A673 (cell line): ENCODE results near the gene C9orf40.

Experiments
- CTCF ChIP-seq: fragments of 300-800, 200-600 bp; sonication (generic); conservative IDR thresholded peaks from 2 replicates; pipeline ENCODE4 v1.5.1; 2017; ENCODE audit warnings: low read depth, mild to moderate bottlenecking, antibody characterized with exemption, low read length, moderate library complexity, mixed read lengths
- EZH2 ChIP-seq: fragments of 200-600 bp; sonication (generic); IDR thresholded peaks from 2 replicates; pipeline ENCODE4 v1.6.1; 2017; ENCODE audit warnings: borderline replicate concordance, low read depth, mild to moderate bottlenecking, mixed read lengths, antibody characterized with exemption, low read length; ENCODE audit not compliant: poor library complexity, severe bottlenecking

DNA sequence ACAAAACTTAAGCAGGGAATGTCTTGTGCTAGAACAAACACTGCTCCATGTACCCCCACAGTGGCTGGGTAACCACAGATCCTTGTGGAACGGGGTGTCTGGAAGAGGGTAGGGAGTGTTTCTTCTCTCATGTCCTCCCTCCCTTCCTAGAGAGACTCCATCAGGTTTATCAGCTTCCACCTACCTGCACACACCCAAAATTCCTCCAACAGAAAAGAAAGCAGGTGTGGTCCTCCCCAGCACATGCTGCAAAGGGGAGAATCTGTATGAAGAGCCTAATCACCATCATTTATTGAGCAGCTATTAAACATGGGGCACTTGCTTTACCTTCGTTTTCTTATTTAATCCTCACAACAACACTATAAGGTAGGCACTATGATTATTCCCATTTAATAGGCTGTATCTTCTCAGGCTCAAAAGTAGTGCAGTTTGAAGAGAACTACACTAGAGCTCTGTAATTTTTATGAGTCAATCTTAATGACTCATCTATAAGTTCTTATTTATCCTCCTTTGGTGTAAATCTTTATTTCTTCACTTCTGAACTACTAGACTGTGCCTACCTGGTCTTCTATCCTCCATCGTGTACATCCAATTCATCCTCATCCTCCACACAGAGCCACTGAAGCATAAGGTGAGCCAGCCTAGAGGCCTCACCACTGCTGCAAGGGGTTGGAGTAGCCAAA is 31.6 kb downstream of the C9orf40 start:
- TF ChIP-seq CTCF (no peak), EZH2 (no peak)
